SK-N-SH (cell line): Measurements from ENCODE around the gene GRIN2A. TPM values are rescaled to one million over a fixed set of nuclear protein-coding genes. Genes with fewer than 3 reads are reported as not detected.

ENCODE experiments used
- CTCF ChIA-PET: fragments of 300-600, 350-600 bp; formaldehyde crosslinking; extraction: SDS; loops from one replicate; lab custom pipeline; 2021; lab: Yijun Ruan, JAX
- POLR2A ChIA-PET: fragments of 350-600 bp; sonication (Branson Sonifier 250); formaldehyde crosslinking; extraction: SDS; loops from one replicate; lab custom pipeline; 2020; ENCODE audit warnings: antibody characterized with exemption, inconsistent platforms; lab: Yijun Ruan, JAX
- DNase-seq: peaks from one replicate; pipeline ENCODE4 v3.0.0; 2012
- H2AFZ ChIP-seq: fragments of 200-600 bp; sonication (generic); 2 replicates; pipeline ENCODE4 v1.8.1; 2016; ENCODE audit warnings: antibody characterized with exemption, mild to moderate bottlenecking, low read depth
- H3F3A ChIP-seq: fragments of 200-600 bp; sonication (generic); replicated peaks from 2 replicates; pipeline ENCODE3; 2016; ENCODE audit warnings: antibody characterized with exemption, mild to moderate bottlenecking; ENCODE audit not compliant: insufficient read depth
- H3K27ac ChIP-seq, 2 experiments: fragments of 200-500 bp in 1 of 2; fragments of 200-600 bp in 1 of 2; sonication (Bioruptor generic) in 1 of 2; sonication (generic), shearing (Covaris generic) in 1 of 2; 2 replicates each; pipeline versions ENCODE4 v1.5.1 to v1.6.1; 2014 to 2016; ENCODE audit warnings: low read depth in 2 of 2, inconsistent platforms in 1 of 2, low read length in 1 of 2, mild to moderate bottlenecking in 1 of 2, mixed read lengths in 1 of 2
- H3K27me3 ChIP-seq: fragments of 200-600 bp; sonication (generic), shearing (Covaris generic); 2 replicates; pipeline ENCODE4 v1.6.1; 2016; ENCODE audit warnings: mixed run types; ENCODE audit not compliant: insufficient read depth
- H3K36me3 ChIP-seq, 2 experiments: fragments of 200-500 bp in 1 of 2; fragments of 200-600 bp in 1 of 2; sonication (Bioruptor generic) in 1 of 2; sonication (generic) in 1 of 2; replicated peaks in 1 of 2; 2 replicates each; pipeline versions ENCODE3 to v1.5.1; 2014 to 2016; ENCODE audit warnings: low read length in 1 of 2, mild to moderate bottlenecking in 1 of 2; ENCODE audit not compliant: insufficient read depth in 2 of 2, control insufficient read depth in 1 of 2
- H3K4me1 ChIP-seq, 2 experiments: fragments of 200-500 bp in 1 of 2; fragments of 200-600 bp in 1 of 2; sonication (Bioruptor generic) in 1 of 2; sonication (generic), shearing (Covaris generic) in 1 of 2; 2 replicates each; pipeline versions ENCODE4 v1.5.1 to v1.6.1; 2014 to 2016; ENCODE audit warnings: low read depth in 1 of 2, low read length in 1 of 2, mixed run types in 1 of 2; ENCODE audit not compliant: insufficient read depth in 2 of 2, control insufficient read depth in 1 of 2
- H3K4me2 ChIP-seq: fragments of 200-600 bp; sonication (generic), shearing (Covaris generic); 2 replicates; pipeline ENCODE4 v1.6.1; 2017; ENCODE audit warnings: mixed run types
- H3K4me3 ChIP-seq, 2 experiments: fragments of 200-500 bp in 1 of 2; fragments of 200-600 bp in 1 of 2; sonication (Bioruptor generic) in 1 of 2; sonication (generic), shearing (Covaris generic) in 1 of 2; 2 replicates each; pipeline versions ENCODE4 v1.5.1 to v1.8.1; 2014 to 2016; ENCODE audit warnings: low read depth in 2 of 2, inconsistent platforms in 1 of 2, low read length in 1 of 2, mild to moderate bottlenecking in 1 of 2, mixed read lengths in 1 of 2, moderate library complexity in 1 of 2
- H3K79me2 ChIP-seq: fragments of 200-600 bp; sonication (generic); 2 replicates; pipeline ENCODE4 v1.8.1; 2017; ENCODE audit warnings: mild to moderate bottlenecking; ENCODE audit not compliant: insufficient read depth
- H3K9ac ChIP-seq: fragments of 200-600 bp; sonication (generic); 2 replicates; pipeline ENCODE4 v1.6.1; 2017; ENCODE audit warnings: mixed run types
- H3K9me2 ChIP-seq: fragments of 200-600 bp; sonication (generic); 2 replicates; pipeline ENCODE4 v1.6.1; 2017; ENCODE audit warnings: mixed run types
- H3K9me3 ChIP-seq: fragments of 200-600 bp; sonication (generic); 2 replicates; pipeline ENCODE4 v1.6.1; 2017; ENCODE audit warnings: mixed run types, mild to moderate bottlenecking, moderate library complexity
- H4K20me1 ChIP-seq: fragments of 200-600 bp; sonication (generic); 2 replicates; pipeline ENCODE4 v1.6.1; 2017; ENCODE audit warnings: mild to moderate bottlenecking, mixed run types; ENCODE audit not compliant: insufficient read depth
- CHD2 ChIP-seq: fragments of 150-350 bp; IDR thresholded peaks from 2 replicates; pipeline ENCODE4 v1.6.1; 2018; ENCODE audit warnings: low read length; ENCODE audit not compliant: partially characterized antibody
- CTCF ChIP-seq: fragments of 200-600 bp; sonication (generic); IDR thresholded peaks from 2 replicates; pipeline ENCODE4 v1.6.1; 2017; ENCODE audit warnings: antibody characterized with exemption, mild to moderate bottlenecking, moderate library complexity
- FOSL2 ChIP-seq: IDR thresholded peaks from 2 replicates; pipeline ENCODE4 v1.4.0; 2012; ENCODE audit warnings: low read depth, mild to moderate bottlenecking, moderate library complexity, borderline replicate concordance
- GABPA ChIP-seq: IDR thresholded peaks from 2 replicates; pipeline ENCODE4 v1.4.0; 2012; ENCODE audit warnings: low read depth, mild to moderate bottlenecking
- JUND ChIP-seq: IDR thresholded peaks from 2 replicates; pipeline ENCODE4 v1.4.0; 2012
- MAX ChIP-seq: IDR thresholded peaks from 2 replicates; pipeline ENCODE4 v1.4.0; 2012; ENCODE audit warnings: low read depth
- MXI1 ChIP-seq: IDR thresholded peaks from 2 replicates; pipeline ENCODE4 v1.6.1; 2012; ENCODE audit warnings: mild to moderate bottlenecking, low read depth, low read length, improper control_type of control experiment
- PBX3 ChIP-seq: IDR thresholded peaks from 2 replicates; pipeline ENCODE4; 2012
- POLR2AphosphoS5 ChIP-seq: IDR thresholded peaks from 2 replicates; pipeline ENCODE4 v1.6.1; 2012; ENCODE audit warnings: low read depth, low read length
- RAD21 ChIP-seq: IDR thresholded peaks from 2 replicates; pipeline ENCODE4 v1.6.1; 2012; ENCODE audit warnings: mild to moderate bottlenecking, low read length
- RCOR1 ChIP-seq: fragments of 150-350 bp; IDR thresholded peaks from 2 replicates; pipeline ENCODE4 v1.6.1; 2017; ENCODE audit warnings: antibody characterized with exemption, low read length
- RFX5 ChIP-seq: IDR thresholded peaks from 2 replicates; pipeline ENCODE4 v1.6.1; 2012; ENCODE audit warnings: mild to moderate bottlenecking, improper control_type of control experiment, low read length
- RXRA ChIP-seq: IDR thresholded peaks from 2 replicates; pipeline ENCODE4 v1.4.0; 2012; ENCODE audit warnings: low read depth, mild to moderate bottlenecking, borderline replicate concordance
- SMC3 ChIP-seq: IDR thresholded peaks from 2 replicates; pipeline ENCODE4 v1.6.1; 2012; ENCODE audit warnings: low read depth, low read length, improper control_type of control experiment
- WGBS: methylation state at CpG from one replicate; pipeline ENCODE4 v1.1.6; 2017; ENCODE audit warnings: low lambda C conversion rate; 5-methylcytosine and 5-hydroxymethylcytosine counted together
- polyA plus RNA-seq, 3 experiments: library from polyadenylated mRNA; depleted of rRNA; stranded (reverse); fragments of >200 nt; gene quantifications; 2 replicates each; pipeline ENCODE4 v1.2.3, GENCODE V29; 2012

GRIN2A gene
- polyA plus RNA-seq, 1 of the 3 experiments (the other 2 are of a cell fraction), result not detected

GRCh38 chr16:10077861-10078260 is 104.4 kb downstream of the GRIN2A start:
- Histone ChIP-seq H3K4me2 (no peak overlapping the region), H3K36me3 (no peaks in the 10 kb centered on the region), H3K9me3 (no peaks in the 10 kb centered on the region)
- ChIA-PET CTCF (interaction anchor here (1.1 kb wide), 1 partner anchor 45 kb away, joined by 3 read pairs; no protein-coding TSS in a partner anchor), POLR2A (no interaction called here)
- no peak for DNase-seq
- WGBS, result 33% methylated on average over 6 of the region's 6 CpGs
- TF ChIP-seq JUND (no peak), SMC3 (no peak), RFX5 (no peak), MAX (no peak), RXRA (no peak), MXI1 (no peak), RCOR1 (no peak), POLR2AphosphoS5 (no peak), CHD2 (no peak), PBX3 (no peak), CTCF (no peak), GABPA (no peak)
- TF ChIP-seq, all 33 proteins: peak for 0
- no peaks in the 10 kb centered on the region for H4K20me1 ChIP-seq
- H3K4me1 ChIP-seq, result peaks cover 0 to 27% of the 10 kb centered on the region in 2 experiments; a peak in 2 of 4 replicates
- no peaks in the 10 kb centered on the region for H3K9me2 ChIP-seq
- no peaks in the 10 kb centered on the region for H3F3A ChIP-seq
- H3K79me2 ChIP-seq, result no peaks in the 10 kb centered on the region
- no peak overlapping the region for H3K9ac ChIP-seq
- no peaks in the 10 kb centered on the region for H3K27me3 ChIP-seq
- H2AFZ ChIP-seq, result no peak overlapping the region
- H3K27ac ChIP-seq, result no peak overlapping the region
- H3K4me3 ChIP-seq, result no peak overlapping the region

- Histone ChIP-seq H3K9me3 (no peaks in the 10 kb centered on the region), H3K9me2 (no peaks in the 10 kb centered on the region), H4K20me1 (no peaks in the 10 kb centered on the region), H3K4me2 (no peak overlapping the region), H3F3A (no peaks in the 10 kb centered on the region), H3K36me3 (no peaks in the 10 kb centered on the region), H3K4me1 (peaks cover 0 to 26% of the 10 kb centered on the region in 2 experiments; a peak in 2 of 4 replicates), H3K27ac (no peak overlapping the region), H3K9ac (no peak overlapping the region), H3K27me3 (no peaks in the 10 kb centered on the region), H3K79me2 (no peaks in the 10 kb centered on the region), H2AFZ (no peak overlapping the region), H3K4me3 (no peak overlapping the region)
- 42% methylated on average over 5 of the region's 5 CpGs for WGBS
- ChIA-PET POLR2A (no interaction called here), CTCF (no interaction called here)
- no peak for DNase-seq
- no peak for TF ChIP-seq CTCF
- no peak for TF ChIP-seq FOSL2
- no peak for TF ChIP-seq RAD21
Observed at GRCh38 chr16:10076037-10076436, 106.2 kb downstream of the GRIN2A start.
